ENCODE data around the gene DRICH1. TPM values are rescaled to one million over a fixed set of nuclear protein-coding genes. Genes with fewer than 3 reads are reported as not detected.
A peak's percentile ranks its signal among the peaks of the same experiment; 100 is the strongest.

Gene DRICH1
- total RNA-seq, 4 donors from 2014 or later, result 0.76 TPM; not detected in 3

- TF ChIP-seq POLR2A (IDR thresholded peaks at IDR 0.05) (no peak), CTCF (IDR thresholded peaks at IDR 0.05) (no peak)
- H3K4me3 ChIP-seq, result no peak overlapping the region
- H3K27me3 ChIP-seq, result peaks cover 0 to 36% (median 10%) of the 10 kb centered on the region in 4 donors
- no peak overlapping the region for H3K27ac ChIP-seq
- no peaks in the 10 kb centered on the region for H3K9me3 ChIP-seq
- WGBS, 2 donors, result 54 to 61% methylated on average over 5 to 7 of the region's 8 CpGs
- peaks cover 4 to 11% (median 5%) of the 10 kb centered on the region in 3 donors for H3K4me1 ChIP-seq
- no peak for DNase-seq
- no peaks in the 10 kb centered on the region for H3K36me3 ChIP-seq
- intact Hi-C loops (cut with DNase I), result no loop called here
Observed at GRCh38 chr22:23570681-23571080, 61.4 kb downstream of the DRICH1 start.

GRCh38 chr22:23569716-23570115 lies 62.4 kb downstream of the DRICH1 start:
- Histone ChIP-seq H3K36me3 (no peaks in the 10 kb centered on the region), H3K9me3 (no peaks in the 10 kb centered on the region), H3K27ac (no peak overlapping the region), H3K4me1 (peaks cover 5 to 16% (median 8%) of the 10 kb centered on the region in 3 donors), H3K27me3 (peaks cover 0 to 42% (median 12%) of the 10 kb centered on the region in 4 donors), H3K4me3 (no peak overlapping the region)
- TF ChIP-seq CTCF (IDR thresholded peaks at IDR 0.05) (no peak), POLR2A (IDR thresholded peaks at IDR 0.05) (no peak)
- 83 to 100% methylated on average over 1 to 4 of the region's 10 CpGs for WGBS, 2 donors
- DNase-seq, result no peak
- intact Hi-C loops (cut with DNase I), result no loop called here

- TF ChIP-seq CTCF (IDR thresholded peaks at IDR 0.05), result no peak
- no peak for TF ChIP-seq POLR2A (IDR thresholded peaks at IDR 0.05)
- intact Hi-C loops (cut with DNase I), result no loop called here
- H3K27me3 ChIP-seq, result peaks cover 0 to 42% (median 12%) of the 10 kb centered on the region in 4 donors
- peaks cover 5 to 16% (median 8%) of the 10 kb centered on the region in 3 donors for H3K4me1 ChIP-seq
- no peaks in the 10 kb centered on the region for H3K9me3 ChIP-seq
- no peaks in the 10 kb centered on the region for H3K36me3 ChIP-seq
- WGBS, 2 donors, result 70 to 85% methylated on average over 2 to 7 of the region's 8 CpGs
- H3K4me3 ChIP-seq, result no peak overlapping the region
- DNase-seq, result no peak
- no peak overlapping the region for H3K27ac ChIP-seq
Observed at GRCh38 chr22:23569291-23569690, 62.8 kb downstream of the DRICH1 start.

- Histone ChIP-seq H3K36me3 (no peaks in the 10 kb centered on the region), H3K27me3 (peaks cover 0 to 63% (median 12%) of the 10 kb centered on the region in 4 donors), H3K27ac (no peak overlapping the region), H3K4me3 (peak overlapping the region in 3 of 4 donors; percentile 34 to 62 (median 48)), H3K4me1 (peaks cover 5 to 16% (median 8%) of the 10 kb centered on the region in 3 donors), H3K9me3 (no peaks in the 10 kb centered on the region)
- intact Hi-C loops (cut with DNase I), result no loop called here
- WGBS, 2 donors, result 75 to 76% methylated on average over 16 to 17 of the region's 37 CpGs
- TF ChIP-seq CTCF (IDR thresholded peaks at IDR 0.05), result no peak
- no peak for DNase-seq
Observed at GRCh38 chr22:23566705-23567475, 65.2 kb downstream of the DRICH1 start.

- Histone ChIP-seq H3K36me3 (no peaks in the 10 kb centered on the region), H3K4me3 (peak overlapping the region; percentile 3 to 62 (median 41)), H3K4me1 (peaks cover 5 to 16% (median 8%) of the 10 kb centered on the region in 3 donors), H3K9me3 (no peaks in the 10 kb centered on the region), H3K27ac (no peak overlapping the region), H3K27me3 (peaks cover 0 to 70% (median 12%) of the 10 kb centered on the region in 4 donors)
- WGBS, 2 donors, result 0% methylated on average over 8 to 13 of the region's 73 CpGs
- TF ChIP-seq CTCF (IDR thresholded peaks at IDR 0.05), result no peak
- no peak for TF ChIP-seq POLR2A (IDR thresholded peaks at IDR 0.05)
- intact Hi-C loops (cut with DNase I), result no loop called here
- DNase-seq, result no peak
Observed at GRCh38 chr22:23565915-23566704, 66.0 kb downstream of the DRICH1 start.
